Parathyroid adenoma (tissue), 2 donors: Measurements from ENCODE around the gene ECSCR.
"Not testable (repeated sequence)": the region's sequence is repeated elsewhere in the genome, so short reads cannot be mapped to it uniquely, and the experiment has no call there.

Experiments
- H2AFZ ChIP-seq: fragments of 300-600 bp; sonication (generic); one replicate; pipeline ENCODE4 v1.7.0; 2017; ENCODE audit warnings: antibody characterized with exemption, mild to moderate bottlenecking
- H3K27ac ChIP-seq: fragments of 300-600 bp; sonication (generic); one replicate; pipeline ENCODE4 v1.7.0; 2017
- H3K27me3 ChIP-seq: fragments of 300-600 bp; sonication (generic); one replicate; pipeline ENCODE4 v1.7.0; 2017; ENCODE audit warnings: low read length; ENCODE audit not compliant: control insufficient read depth, insufficient read depth
- H3K36me3 ChIP-seq: fragments of 300-600 bp; sonication (generic); one replicate; pipeline ENCODE4 v1.7.0; 2017; ENCODE audit warnings: low read length; ENCODE audit not compliant: control insufficient read depth, insufficient read depth
- H3K4me1 ChIP-seq: fragments of 300-600 bp; sonication (generic); one replicate; pipeline ENCODE4 v1.7.0; 2017; ENCODE audit warnings: control low read depth
- H3K4me2 ChIP-seq: fragments of 300-600 bp; sonication (generic); one replicate; pipeline ENCODE4 v1.7.0; 2017; ENCODE audit warnings: low read length
- H3K4me3 ChIP-seq: fragments of 300-600 bp; sonication (generic); one replicate; pipeline ENCODE4 v1.7.0; 2017; ENCODE audit warnings: low read depth, low read length
- H3K79me2 ChIP-seq: fragments of 300-600 bp; sonication (generic); one replicate; pipeline ENCODE4 v1.7.0; 2017; ENCODE audit warnings: control low read depth
- H3K9ac ChIP-seq: fragments of 300-600 bp; sonication (generic); one replicate; pipeline ENCODE4 v1.7.0; 2017; ENCODE audit warnings: mild to moderate bottlenecking
- H3K9me3 ChIP-seq: fragments of 300-600 bp; sonication (generic); one replicate; pipeline ENCODE4 v1.7.0; 2017; ENCODE audit warnings: low read length; ENCODE audit not compliant: control insufficient read depth
- TF ChIP-seq, protein P1 (sequence below): fragments of 300-600 bp; sonication (generic); IDR thresholded peaks from one replicate; pipeline ENCODE4 v1.7.0; 2017; ENCODE audit warnings: antibody characterized with exemption, mild to moderate bottlenecking
- donor health status: primary hyperparathyroidism.

The ECSCR gene

DNA sequence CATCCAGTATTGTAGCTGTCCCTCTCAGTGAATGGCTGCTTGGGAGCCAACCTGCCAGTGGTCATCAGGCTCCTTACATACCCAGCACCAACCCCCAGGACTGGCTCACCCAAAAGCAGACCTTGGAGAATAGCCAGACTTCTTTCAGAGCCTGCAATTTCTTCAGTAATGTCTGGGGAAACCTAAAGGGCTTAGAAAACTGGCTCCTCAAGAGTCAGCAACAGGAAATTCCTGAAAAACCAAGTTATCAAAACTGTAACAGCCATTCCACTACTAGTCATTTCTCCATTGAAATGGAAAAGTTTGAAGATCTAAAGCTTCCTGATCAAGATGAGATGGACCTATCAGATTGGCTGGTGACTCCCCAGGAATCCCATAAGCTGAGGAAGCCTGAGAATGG lies 32.3 kb upstream of the ECSCR start:
- H3K4me1 ChIP-seq: peaks cover 5% of the 10 kb centered on the region
- H3K9ac ChIP-seq: no peak overlapping the region
- H3K9me3 ChIP-seq: no peaks in the 10 kb centered on the region
- H3K79me2 ChIP-seq: no peaks in the 10 kb centered on the region
- H3K4me2 ChIP-seq: no peak overlapping the region
- no peak overlapping the region for H3K27ac ChIP-seq
- no peak overlapping the region for H2AFZ ChIP-seq
- TF ChIP-seq, protein P1, sequence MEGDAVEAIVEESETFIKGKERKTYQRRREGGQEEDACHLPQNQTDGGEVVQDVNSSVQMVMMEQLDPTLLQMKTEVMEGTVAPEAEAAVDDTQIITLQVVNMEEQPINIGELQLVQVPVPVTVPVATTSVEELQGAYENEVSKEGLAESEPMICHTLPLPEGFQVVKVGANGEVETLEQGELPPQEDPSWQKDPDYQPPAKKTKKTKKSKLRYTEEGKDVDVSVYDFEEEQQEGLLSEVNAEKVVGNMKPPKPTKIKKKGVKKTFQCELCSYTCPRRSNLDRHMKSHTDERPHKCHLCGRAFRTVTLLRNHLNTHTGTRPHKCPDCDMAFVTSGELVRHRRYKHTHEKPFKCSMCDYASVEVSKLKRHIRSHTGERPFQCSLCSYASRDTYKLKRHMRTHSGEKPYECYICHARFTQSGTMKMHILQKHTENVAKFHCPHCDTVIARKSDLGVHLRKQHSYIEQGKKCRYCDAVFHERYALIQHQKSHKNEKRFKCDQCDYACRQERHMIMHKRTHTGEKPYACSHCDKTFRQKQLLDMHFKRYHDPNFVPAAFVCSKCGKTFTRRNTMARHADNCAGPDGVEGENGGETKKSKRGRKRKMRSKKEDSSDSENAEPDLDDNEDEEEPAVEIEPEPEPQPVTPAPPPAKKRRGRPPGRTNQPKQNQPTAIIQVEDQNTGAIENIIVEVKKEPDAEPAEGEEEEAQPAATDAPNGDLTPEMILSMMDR: no peak
- no peak overlapping the region for H3K4me3 ChIP-seq
- no peaks in the 10 kb centered on the region for H3K27me3 ChIP-seq
- H3K36me3 ChIP-seq: no peaks in the 10 kb centered on the region

DNA sequence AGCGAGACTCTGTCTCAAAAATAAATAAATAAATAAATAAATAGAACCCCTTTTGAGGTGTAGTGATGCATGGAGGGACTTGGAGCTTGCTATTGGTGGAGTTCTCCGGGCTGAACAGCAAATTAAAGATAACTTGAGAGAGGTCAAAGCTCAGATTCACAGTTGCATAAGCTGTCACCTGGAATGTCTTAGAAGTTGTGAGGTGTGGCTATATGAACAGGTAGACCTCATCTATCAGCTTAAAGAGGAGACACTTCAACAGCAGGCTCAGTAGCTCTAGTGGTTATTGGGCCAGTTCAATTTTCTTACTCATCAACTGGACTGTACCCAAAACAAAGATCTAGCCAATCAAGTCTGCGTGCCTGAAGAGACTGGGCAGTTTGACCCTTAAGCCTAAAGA lies 31.7 kb upstream of the ECSCR start:
- Histone ChIP-seq H3K4me2 (no peak overlapping the region), H3K9ac (no peak overlapping the region), H3K79me2 (no peaks in the 10 kb centered on the region), H3K27me3 (no peaks in the 10 kb centered on the region), H2AFZ (no peak overlapping the region), H3K4me1 (peaks cover 5% of the 10 kb centered on the region), H3K4me3 (no peak overlapping the region), H3K27ac (no peak overlapping the region), H3K36me3 (no peaks in the 10 kb centered on the region), H3K9me3 (no peaks in the 10 kb centered on the region)
- TF ChIP-seq, protein P1: no peak

DNA sequence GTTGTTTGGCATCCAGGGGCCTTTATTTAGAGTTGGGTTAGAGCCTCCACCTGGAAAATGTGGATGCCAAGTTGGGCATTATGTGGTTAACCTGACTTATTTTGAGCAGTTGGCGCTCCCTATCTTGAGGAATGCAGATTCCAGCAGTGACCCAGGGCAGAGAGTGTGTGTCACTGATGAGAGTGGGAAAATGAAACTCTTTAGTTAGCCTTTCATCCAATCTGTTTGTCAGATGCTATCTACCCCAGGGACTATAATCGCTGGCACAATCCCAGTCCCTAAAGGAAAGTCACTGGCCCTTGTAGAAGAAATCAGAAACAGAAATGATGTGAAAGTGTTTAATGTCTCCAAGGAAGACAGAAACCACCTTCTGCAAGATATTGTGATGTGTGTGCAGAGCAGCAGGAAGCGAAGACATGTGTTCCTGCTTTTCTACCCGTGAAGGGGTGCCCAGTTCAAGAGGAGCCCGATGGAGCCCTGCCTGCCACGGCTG lies 30.2 kb upstream of the ECSCR start:
- peaks cover 5% of the 10 kb centered on the region for H3K4me1 ChIP-seq
- H3K9ac ChIP-seq: no peak overlapping the region
- H3K79me2 ChIP-seq: no peaks in the 10 kb centered on the region
- TF ChIP-seq, protein P1: no peak
- no peak overlapping the region for H3K27ac ChIP-seq
- H3K27me3 ChIP-seq: no peaks in the 10 kb centered on the region
- peak overlapping the region; percentile 19 for H2AFZ ChIP-seq
- H3K4me2 ChIP-seq: peak overlapping the region; percentile 6
- no peaks in the 10 kb centered on the region for H3K36me3 ChIP-seq
- H3K9me3 ChIP-seq: no peaks in the 10 kb centered on the region
- no peak overlapping the region for H3K4me3 ChIP-seq

DNA sequence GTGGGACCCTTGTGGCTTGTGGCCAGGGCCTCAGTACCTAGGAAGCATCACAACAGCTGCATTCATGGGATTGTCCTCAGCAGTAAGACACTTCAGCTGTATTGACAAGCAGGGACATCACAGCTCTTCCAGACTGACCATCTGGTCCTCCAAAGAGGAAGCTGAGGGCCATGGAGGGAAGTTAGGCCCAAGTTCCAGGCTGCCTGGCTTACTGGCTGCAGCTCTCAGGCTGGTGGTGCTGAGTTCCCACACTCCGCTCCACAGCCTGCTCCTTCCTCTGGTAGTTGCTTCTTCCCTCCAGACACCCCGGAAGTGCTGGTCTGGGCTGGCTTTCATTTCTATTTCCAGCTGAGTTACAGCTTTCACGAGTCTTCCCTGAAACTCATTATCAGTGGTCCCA lies 25.7 kb upstream of the ECSCR start:
- no peak overlapping the region for H3K4me2 ChIP-seq
- H3K79me2 ChIP-seq: no peaks in the 10 kb centered on the region
- no peak overlapping the region for H3K9ac ChIP-seq
- no peak overlapping the region for H3K4me3 ChIP-seq
- H2AFZ ChIP-seq: no peak overlapping the region
- no peak overlapping the region for H3K27ac ChIP-seq
- TF ChIP-seq, protein P1: no peak
- no peaks in the 10 kb centered on the region for H3K36me3 ChIP-seq
- H3K9me3 ChIP-seq: no peaks in the 10 kb centered on the region
- no peaks in the 10 kb centered on the region for H3K27me3 ChIP-seq
- H3K4me1 ChIP-seq: peaks cover 5% of the 10 kb centered on the region

DNA sequence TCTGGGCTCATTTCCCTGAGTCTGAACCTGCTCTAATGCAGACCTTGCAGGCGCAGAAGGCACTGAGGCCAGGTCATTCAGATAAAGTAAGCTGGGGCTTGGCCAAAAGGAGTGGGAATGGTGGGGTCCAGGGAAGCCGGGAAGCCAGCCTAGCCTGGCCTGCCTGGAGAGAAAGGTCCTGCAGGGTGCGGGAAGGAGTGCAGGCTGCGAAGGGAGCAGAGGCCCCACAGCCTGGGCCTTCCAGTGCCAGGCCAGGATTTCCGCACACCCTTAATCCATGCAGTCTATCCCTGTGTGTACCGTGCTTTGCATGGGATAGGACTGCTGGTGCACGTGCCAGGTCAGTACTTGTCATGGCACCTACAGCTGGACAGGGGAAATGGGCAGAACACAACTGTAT lies 23.7 kb upstream of the ECSCR start:
- H2AFZ ChIP-seq: peak overlapping the region; percentile 33
- H3K4me3 ChIP-seq: no peak overlapping the region
- TF ChIP-seq, protein P1: no peak
- H3K79me2 ChIP-seq: no peaks in the 10 kb centered on the region
- no peak overlapping the region for H3K4me2 ChIP-seq
- H3K36me3 ChIP-seq: no peaks in the 10 kb centered on the region
- H3K27ac ChIP-seq: no peak overlapping the region
- no peaks in the 10 kb centered on the region for H3K27me3 ChIP-seq
- H3K9ac ChIP-seq: no peak overlapping the region
- peaks cover 4% of the 10 kb centered on the region for H3K4me1 ChIP-seq
- H3K9me3 ChIP-seq: no peaks in the 10 kb centered on the region

DNA sequence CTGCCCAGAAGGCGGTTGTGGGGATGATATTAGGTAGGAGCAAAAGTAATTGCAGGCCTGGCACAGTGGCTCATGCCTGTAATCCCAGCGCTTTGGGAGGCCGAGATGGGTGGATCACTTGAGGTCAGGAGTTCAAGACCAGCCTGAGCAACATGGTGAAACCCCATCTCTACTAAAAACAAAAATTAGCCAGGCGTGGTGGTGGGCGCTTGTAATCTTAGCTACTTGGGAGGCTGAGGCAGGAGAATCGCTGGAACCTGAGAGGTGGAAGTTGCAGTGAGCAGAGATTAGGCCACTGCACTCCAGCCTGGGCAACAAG lies 20.3 kb upstream of the ECSCR start:
- H3K9me3 ChIP-seq, H3K4me1 ChIP-seq, H3K27me3 ChIP-seq, H2AFZ ChIP-seq, H3K4me2 ChIP-seq, H3K4me3 ChIP-seq, H3K36me3 ChIP-seq, H3K9ac ChIP-seq, H3K79me2 ChIP-seq: not testable (repeated sequence)
- H3K27ac ChIP-seq: peak overlapping the region; percentile 91
